ENCODE measurements around the gene MUSK.

The MUSK gene

GRCh38 chr9:110847671-110848070 lies 179.1 kb downstream of the MUSK start:
- DNase-seq (ENCODE audit: extremely low read depth in 1 of 2, low read depth in 1 of 2), result no peak

GRCh38 chr9:110850401-110851135 lies 182.0 kb downstream of the MUSK start:
- no peak for DNase-seq (ENCODE audit: extremely low read depth in 1 of 2, low read depth in 1 of 2)
